Measurements from ENCODE around the gene RNF141. TPM values are rescaled to one million over a fixed set of nuclear protein-coding genes. Genes with fewer than 3 reads are reported as not detected.

The RNF141 gene
- total and polyA plus RNA-seq, 2 of the 13 experiments (the other 11 are each of a cell fraction or from before 2014, with no cell fraction given), result 9.3 to 22.4 TPM

GRCh38 chr11:10564030-10564429 is 23.0 kb upstream of the RNF141 start:
- H3K4me3 ChIP-seq (replicated peaks in 1 of 3; ENCODE audit: insufficient read depth in 1 of 3, low read depth in 2 of 3, low read length in 3 of 3), result no peak overlapping the region
- H3K27me3 ChIP-seq (ENCODE audit: control insufficient read depth in 1 of 2, insufficient read depth in 2 of 2, low read length in 2 of 2), result peaks cover 1 to 3% of the 10 kb centered on the region in 2 experiments; a peak in 2 of 5 replicates
- no peaks in the 10 kb centered on the region for H3K79me2 ChIP-seq (ENCODE audit: insufficient read depth, low read length)
- H3K9ac ChIP-seq (ENCODE audit: insufficient read depth, low read depth, low read length), result no peak overlapping the region
- DNase-seq (ENCODE audit: low spot score) (no peak), ATAC-seq (no peak), FAIRE-seq (no peak)
- in situ Hi-C loops (cut with HindIII; ENCODE audit: extremely low pct_ligation_motif_present, low pct_unique_long_range_greater_than_20kb) (no loop called here), intact Hi-C loops (cut with micrococcal nuclease; ENCODE audit: unreplicated experiment) (no loop called here)
- POLR2A ChIA-PET, result no interaction called here
- CTCF ChIA-PET (ENCODE audit: low intra/inter-chr PET ratio, low total read pairs), result no interaction called here
- H3K4me2 ChIP-seq (ENCODE audit: low read depth, low read length), result no peak overlapping the region
- H3K36me3 ChIP-seq (replicated peaks in 1 of 2; ENCODE audit: control insufficient read depth in 1 of 2, insufficient read depth in 2 of 2, low read length in 2 of 2), result no peaks in the 10 kb centered on the region
- BruUV-seq (replicated peaks), result no TSS peak
- no peak overlapping the region for H3K27ac ChIP-seq (ENCODE audit: extremely low read length, insufficient read depth, low read length)
- H4K20me1 ChIP-seq (ENCODE audit: insufficient read depth, low read length), result no peaks in the 10 kb centered on the region
- WGBS (ENCODE audit: low lambda C conversion rate), result 21% methylated on average over 3 of the region's 3 CpGs
- no peak overlapping the region for H2AFZ ChIP-seq (ENCODE audit: low read length)
- no peaks in the 10 kb centered on the region for H3K9me3 ChIP-seq (ENCODE audit: low read length)
- peaks cover 10% of the 10 kb centered on the region for H3K4me1 ChIP-seq (ENCODE audit: insufficient read depth, low read length)
- TF ChIP-seq ZNF550 (CRISPR knock-in tag; IDR thresholded peaks at IDR 0.05; ENCODE audit: borderline replicate concordance), result no peak
- TF ChIP-seq ZFP90 (CRISPR knock-in tag; IDR thresholded peaks at IDR 0.05; ENCODE audit: borderline replicate concordance), result no peak
- no peak for TF ChIP-seq ZNF674 (CRISPR knock-in tag; IDR thresholded peaks at IDR 0.05; ENCODE audit: low read depth)
- no peak for TF ChIP-seq ZNF546 (CRISPR knock-in tag; conservative IDR thresholded peaks at IDR 0.05)
- no peak for TF ChIP-seq ZNF761 (CRISPR knock-in tag; conservative IDR thresholded peaks at IDR 0.05)
- TF ChIP-seq, protein P1, sequence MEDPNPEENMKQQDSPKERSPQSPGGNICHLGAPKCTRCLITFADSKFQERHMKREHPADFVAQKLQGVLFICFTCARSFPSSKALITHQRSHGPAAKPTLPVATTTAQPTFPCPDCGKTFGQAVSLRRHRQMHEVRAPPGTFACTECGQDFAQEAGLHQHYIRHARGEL (CRISPR knock-in tag; IDR thresholded peaks at IDR 0.05), result no peak
- no peak for TF ChIP-seq ZNF740 (CRISPR knock-in tag; IDR thresholded peaks at IDR 0.05)
- TF ChIP-seq ZNF296 (CRISPR knock-in tag; conservative IDR thresholded peaks at IDR 0.05), result no peak
- no peak for TF ChIP-seq GATAD1 (CRISPR knock-in tag; IDR thresholded peaks at IDR 0.05)
- TF ChIP-seq REST (IDR thresholded peaks at IDR 0.05; ENCODE audit: borderline replicate concordance in 1 of 2, low read depth in 1 of 2, low read length in 2 of 2), result no peak
- TF ChIP-seq, protein P2, sequence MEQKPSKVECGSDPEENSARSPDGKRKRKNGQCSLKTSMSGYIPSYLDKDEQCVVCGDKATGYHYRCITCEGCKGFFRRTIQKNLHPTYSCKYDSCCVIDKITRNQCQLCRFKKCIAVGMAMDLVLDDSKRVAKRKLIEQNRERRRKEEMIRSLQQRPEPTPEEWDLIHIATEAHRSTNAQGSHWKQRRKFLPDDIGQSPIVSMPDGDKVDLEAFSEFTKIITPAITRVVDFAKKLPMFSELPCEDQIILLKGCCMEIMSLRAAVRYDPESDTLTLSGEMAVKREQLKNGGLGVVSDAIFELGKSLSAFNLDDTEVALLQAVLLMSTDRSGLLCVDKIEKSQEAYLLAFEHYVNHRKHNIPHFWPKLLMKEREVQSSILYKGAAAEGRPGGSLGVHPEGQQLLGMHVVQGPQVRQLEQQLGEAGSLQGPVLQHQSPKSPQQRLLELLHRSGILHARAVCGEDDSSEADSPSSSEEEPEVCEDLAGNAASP (CRISPR knock-in tag; IDR thresholded peaks at IDR 0.05; ENCODE audit: borderline replicate concordance), result no peak
- TF ChIP-seq NCOA1 (CRISPR knock-in tag; IDR thresholded peaks at IDR 0.05), result no peak
- no peak for TF ChIP-seq NFIB (CRISPR knock-in tag; IDR thresholded peaks at IDR 0.05; ENCODE audit: borderline replicate concordance)
- no peak for TF ChIP-seq ZUFSP (CRISPR knock-in tag; IDR thresholded peaks at IDR 0.05; ENCODE audit: borderline replicate concordance)
- no peak for TF ChIP-seq CSRNP2 (CRISPR knock-in tag; conservative IDR thresholded peaks at IDR 0.05; ENCODE audit: low read depth)
- TF ChIP-seq ZNF430 (CRISPR knock-in tag; IDR thresholded peaks at IDR 0.05), result no peak
